DND-41 (cell line): Measurements from ENCODE around the gene TMA7.

Source experiments
- ATAC-seq: fragments of 200-7000 bp; cut with Tn5 transposase; 3 replicates; pipeline ENCODE4 v1.9.1; 2021; ENCODE audit warnings: low read depth; ENCODE audit not compliant: insufficient read depth
- DNase-seq: peaks from one replicate; pipeline ENCODE4 v3.0.0-alpha.2; 2020
- H2AFZ ChIP-seq: 2 replicates; pipeline ENCODE4 v1.6.0; 2012; ENCODE audit warnings: low read depth, low read length
- H3K27ac ChIP-seq: 2 replicates; pipeline ENCODE4 v1.5.1; 2012; ENCODE audit warnings: low read length, inconsistent platforms
- H3K27me3 ChIP-seq: fragments of 200-600 bp; sonication (generic); 2 replicates; pipeline ENCODE4 v1.6.0; 2012; ENCODE audit warnings: low read length, mild to moderate bottlenecking, inconsistent platforms; ENCODE audit not compliant: insufficient read depth, poor library complexity
- H3K36me3 ChIP-seq: 2 replicates; pipeline ENCODE4 v1.5.1; 2012; ENCODE audit warnings: low read length, inconsistent platforms; ENCODE audit not compliant: insufficient read depth
- H3K4me1 ChIP-seq: 2 replicates; pipeline ENCODE4 v1.5.1; 2012; ENCODE audit warnings: mild to moderate bottlenecking, low read length; ENCODE audit not compliant: insufficient read depth
- H3K4me2 ChIP-seq: 2 replicates; pipeline ENCODE4 v1.6.0; 2012; ENCODE audit warnings: mild to moderate bottlenecking, moderate library complexity, low read length, inconsistent platforms; ENCODE audit not compliant: insufficient read depth
- H3K4me3 ChIP-seq, 2 experiments: fragments of 200-600 bp in 1 of 2; shearing (Covaris generic) in 1 of 2; 2 replicates each; pipeline ENCODE4 v1.5.1; 2012 to 2016; ENCODE audit warnings: inconsistent platforms in 2 of 2, low read length in 2 of 2, mild to moderate bottlenecking in 2 of 2, low read depth in 1 of 2, moderate library complexity in 1 of 2
- H3K79me2 ChIP-seq: 2 replicates; pipeline ENCODE4 v1.6.0; 2012; ENCODE audit warnings: low read length, inconsistent platforms; ENCODE audit not compliant: insufficient read depth
- H3K9ac ChIP-seq: 2 replicates; pipeline ENCODE4 v1.6.0; 2012; ENCODE audit warnings: low read depth, mild to moderate bottlenecking, inconsistent platforms, low read length, moderate library complexity
- H3K9me3 ChIP-seq: 2 replicates; pipeline ENCODE4 v1.5.1; 2012; ENCODE audit warnings: low read length, moderate library complexity, mild to moderate bottlenecking, inconsistent platforms; ENCODE audit not compliant: insufficient read depth, severe bottlenecking
- H4K20me1 ChIP-seq: 2 replicates; pipeline ENCODE4 v1.6.0; 2012; ENCODE audit warnings: low read length; ENCODE audit not compliant: insufficient read depth
- EZH2 ChIP-seq: IDR thresholded peaks from 3 replicates; pipeline ENCODE4 v1.6.1; 2012; ENCODE audit warnings: borderline replicate concordance, low read depth, mild to moderate bottlenecking, moderate library complexity, low read length, inconsistent platforms; ENCODE audit not compliant: severe bottlenecking
- TF ChIP-seq, protein P1 (sequence below): IDR thresholded peaks from 2 replicates; pipeline ENCODE4 v1.5.1; 2012; ENCODE audit warnings: borderline replicate concordance, low read length, moderate library complexity, mild to moderate bottlenecking; ENCODE audit not compliant: poor library complexity, severe bottlenecking; ENCODE audit errors: extremely low read depth

TMA7 gene

DNA sequence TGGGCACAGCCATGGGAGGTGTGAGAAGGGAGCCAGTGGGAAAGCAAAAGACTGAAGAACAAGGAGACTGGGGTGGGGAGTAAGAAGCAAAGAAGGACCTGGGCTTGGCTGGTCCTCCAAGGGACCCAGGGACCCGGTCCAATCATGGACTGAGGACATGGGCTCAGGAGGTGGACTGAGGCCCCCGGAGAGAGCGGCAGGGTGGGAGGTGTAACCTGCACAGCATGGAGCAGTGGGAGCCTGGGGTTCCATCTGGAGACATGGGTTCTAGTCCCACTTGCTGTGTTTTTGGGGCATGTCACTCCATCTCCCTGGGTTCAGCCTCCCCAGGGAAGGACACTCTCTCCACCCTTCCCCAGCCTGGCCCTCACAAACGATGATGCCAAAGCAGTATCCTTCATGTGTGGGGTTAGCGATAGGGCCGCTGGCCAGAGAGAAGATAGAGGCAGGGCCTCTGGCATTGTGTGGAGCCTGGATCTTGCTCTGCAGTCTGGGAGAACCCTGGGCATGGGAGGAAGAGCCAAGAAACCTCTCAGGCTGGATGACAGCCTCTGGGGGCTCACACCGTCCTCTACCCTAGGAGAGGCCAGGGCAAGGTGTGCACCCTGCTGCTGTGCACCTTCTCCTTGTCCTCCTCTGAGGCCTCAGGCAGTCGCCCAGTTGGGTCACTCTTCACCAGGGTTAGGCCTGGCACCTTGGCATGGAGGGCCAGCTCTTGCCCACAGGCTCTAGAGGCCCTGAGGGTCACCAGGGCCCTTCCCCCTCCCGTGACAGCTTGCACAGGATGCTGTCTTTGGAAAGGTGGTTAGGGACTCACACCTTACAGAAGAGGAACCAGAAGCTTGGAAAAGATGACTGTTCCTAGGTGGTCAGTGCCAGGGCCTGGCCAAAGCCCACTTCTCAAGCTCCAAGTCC, 42.0 kb upstream of the TMA7 start:
- H3K9me3 ChIP-seq, result no peaks in the 10 kb centered on the region
- H3K79me2 ChIP-seq, result no peaks in the 10 kb centered on the region
- peaks cover 3% of the 10 kb centered on the region for H3K27me3 ChIP-seq
- no peak overlapping the region for H3K9ac ChIP-seq
- TF ChIP-seq, protein P1, sequence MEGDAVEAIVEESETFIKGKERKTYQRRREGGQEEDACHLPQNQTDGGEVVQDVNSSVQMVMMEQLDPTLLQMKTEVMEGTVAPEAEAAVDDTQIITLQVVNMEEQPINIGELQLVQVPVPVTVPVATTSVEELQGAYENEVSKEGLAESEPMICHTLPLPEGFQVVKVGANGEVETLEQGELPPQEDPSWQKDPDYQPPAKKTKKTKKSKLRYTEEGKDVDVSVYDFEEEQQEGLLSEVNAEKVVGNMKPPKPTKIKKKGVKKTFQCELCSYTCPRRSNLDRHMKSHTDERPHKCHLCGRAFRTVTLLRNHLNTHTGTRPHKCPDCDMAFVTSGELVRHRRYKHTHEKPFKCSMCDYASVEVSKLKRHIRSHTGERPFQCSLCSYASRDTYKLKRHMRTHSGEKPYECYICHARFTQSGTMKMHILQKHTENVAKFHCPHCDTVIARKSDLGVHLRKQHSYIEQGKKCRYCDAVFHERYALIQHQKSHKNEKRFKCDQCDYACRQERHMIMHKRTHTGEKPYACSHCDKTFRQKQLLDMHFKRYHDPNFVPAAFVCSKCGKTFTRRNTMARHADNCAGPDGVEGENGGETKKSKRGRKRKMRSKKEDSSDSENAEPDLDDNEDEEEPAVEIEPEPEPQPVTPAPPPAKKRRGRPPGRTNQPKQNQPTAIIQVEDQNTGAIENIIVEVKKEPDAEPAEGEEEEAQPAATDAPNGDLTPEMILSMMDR, result no peak
- TF ChIP-seq EZH2, result no peak
- ATAC-seq (no peak), DNase-seq (no peak)
- H3K4me2 ChIP-seq, result no peak overlapping the region
- no peaks in the 10 kb centered on the region for H3K4me1 ChIP-seq
- H4K20me1 ChIP-seq, result no peaks in the 10 kb centered on the region
- no peak overlapping the region for H3K4me3 ChIP-seq
- H2AFZ ChIP-seq, result no peak overlapping the region
- no peaks in the 10 kb centered on the region for H3K36me3 ChIP-seq
- H3K27ac ChIP-seq, result no peak overlapping the region

DNA sequence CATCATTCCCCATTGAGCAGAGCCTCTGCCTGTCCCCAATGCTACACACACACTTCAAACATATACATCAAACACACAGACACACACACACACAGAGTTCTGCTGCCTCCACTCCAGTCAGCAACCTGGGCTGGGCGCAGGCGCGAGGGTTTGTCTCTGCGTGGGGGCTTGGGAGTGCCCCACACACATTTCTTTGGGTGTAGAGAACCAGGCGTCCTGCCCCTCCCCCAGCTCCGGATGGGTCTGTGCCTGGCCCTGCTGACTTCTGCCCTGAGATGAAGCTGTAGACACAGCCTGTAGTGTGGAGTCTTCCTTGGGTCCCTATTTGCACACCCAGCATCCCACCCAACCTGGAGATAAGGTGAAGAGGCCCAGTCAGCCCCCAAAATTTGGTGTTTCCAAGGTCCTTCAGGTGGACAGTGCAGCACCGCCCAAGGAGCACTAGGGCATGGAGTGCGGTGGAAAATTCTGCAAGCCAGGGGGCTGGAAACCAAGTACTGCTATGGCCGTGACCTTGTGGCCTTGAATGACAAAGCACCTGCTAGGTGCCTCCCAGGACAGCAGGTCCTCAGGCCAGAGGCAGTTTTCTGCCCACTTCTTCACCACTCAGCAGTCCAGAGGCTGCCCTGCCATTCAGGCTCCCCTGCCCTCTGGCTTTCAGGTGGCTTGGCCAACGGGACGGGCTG, 41.2 kb upstream of the TMA7 start:
- no peak overlapping the region for H2AFZ ChIP-seq
- H3K9me3 ChIP-seq, result no peaks in the 10 kb centered on the region
- no peak overlapping the region for H3K9ac ChIP-seq
- no peak overlapping the region for H3K4me2 ChIP-seq
- peaks cover 3% of the 10 kb centered on the region for H3K27me3 ChIP-seq
- no peaks in the 10 kb centered on the region for H4K20me1 ChIP-seq
- ATAC-seq (no peak), DNase-seq (no peak)
- H3K36me3 ChIP-seq, result no peaks in the 10 kb centered on the region
- no peak overlapping the region for H3K27ac ChIP-seq
- TF ChIP-seq EZH2, result no peak
- TF ChIP-seq, protein P1, result no peak
- no peaks in the 10 kb centered on the region for H3K79me2 ChIP-seq
- H3K4me1 ChIP-seq, result no peaks in the 10 kb centered on the region
- no peak overlapping the region for H3K4me3 ChIP-seq

DNA sequence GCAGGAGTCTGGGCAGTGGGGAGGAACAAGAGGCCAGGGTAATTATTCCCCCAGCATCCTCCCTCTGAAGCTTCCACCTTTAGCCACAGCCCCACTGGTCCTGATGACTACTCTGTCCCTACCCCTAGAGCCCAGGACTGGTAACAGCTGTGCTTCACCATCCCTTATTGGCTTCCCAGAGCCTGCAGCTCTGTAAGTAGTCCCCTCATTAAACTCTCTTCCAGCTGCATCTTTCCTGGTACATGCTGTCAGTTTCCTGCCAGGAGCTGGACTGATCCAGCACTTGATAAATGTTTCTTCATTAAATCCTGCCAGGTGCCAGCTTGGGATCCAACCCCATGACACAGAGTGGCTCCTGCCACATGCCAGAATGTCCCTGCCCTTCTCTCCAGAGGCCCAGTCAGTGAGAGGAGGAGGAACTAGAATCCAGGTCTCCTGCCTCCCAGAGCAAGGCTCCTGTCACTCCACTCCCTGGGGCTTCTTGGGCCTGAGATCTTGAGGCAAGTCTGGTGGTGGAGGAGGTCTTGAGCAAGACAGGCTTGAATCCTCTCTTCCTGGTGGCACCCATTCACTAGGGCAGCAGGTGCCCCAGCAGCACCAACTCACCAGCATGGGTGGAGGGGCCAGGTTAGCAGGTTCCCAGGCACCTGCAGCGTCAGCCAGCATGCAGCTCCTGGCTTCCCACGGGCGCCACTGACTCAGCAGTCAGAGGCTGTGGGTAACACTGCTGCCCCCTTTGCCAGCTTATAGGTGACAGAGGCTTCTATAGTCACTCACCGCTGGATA, 40.5 kb upstream of the TMA7 start:
- no peaks in the 10 kb centered on the region for H3K79me2 ChIP-seq
- H3K27me3 ChIP-seq, result peaks cover 3% of the 10 kb centered on the region
- ATAC-seq (no peak), DNase-seq (no peak)
- H3K9me3 ChIP-seq, result no peaks in the 10 kb centered on the region
- no peaks in the 10 kb centered on the region for H3K36me3 ChIP-seq
- no peak overlapping the region for H3K4me3 ChIP-seq
- no peak overlapping the region for H3K4me2 ChIP-seq
- H4K20me1 ChIP-seq, result no peaks in the 10 kb centered on the region
- no peak overlapping the region for H3K27ac ChIP-seq
- no peaks in the 10 kb centered on the region for H3K4me1 ChIP-seq
- no peak overlapping the region for H3K9ac ChIP-seq
- TF ChIP-seq, protein P1, result no peak
- no peak for TF ChIP-seq EZH2
- no peak overlapping the region for H2AFZ ChIP-seq
